K562 (cell line): ENCODE data around the gene SND1. TPM values are rescaled to one million over a fixed set of nuclear protein-coding genes. Genes with fewer than 3 reads are reported as not detected.
A peak's percentile ranks its signal among the peaks of the same experiment; 100 is the strongest.

Source experiments
- ATF7 ChIP-seq: fragments of 450-650 bp; IDR thresholded peaks from 2 replicates; pipeline ENCODE4 v1.7.1; 2014; ENCODE audit warnings: mild to moderate bottlenecking, moderate library complexity
- CREB1 ChIP-seq, 2 experiments: sonication (generic) in 1 of 2; formaldehyde crosslinking in 1 of 2; IDR thresholded peaks; 2 replicates each; pipeline versions ENCODE4 v1.6.1 to v1.8.0; 2012 to 2022; ENCODE audit warnings: inconsistent platforms in 1 of 2, mild to moderate bottlenecking in 1 of 2, missing genetic modification reagents in 1 of 2, moderate library complexity in 1 of 2
- CREBBP ChIP-seq: IDR thresholded peaks from one replicate; pipeline ENCODE4 v1.6.1; 2012; ENCODE audit warnings: low read depth, mild to moderate bottlenecking, control low read depth, inconsistent platforms, low read length
- HMBOX1 ChIP-seq: sonication (generic); IDR thresholded peaks from 2 replicates; pipeline ENCODE4 v1.6.1; 2016
- KAT2B ChIP-seq: IDR thresholded peaks from one replicate; pipeline ENCODE4 v1.6.1; 2012; ENCODE audit warnings: low read depth, mild to moderate bottlenecking, control low read depth, inconsistent platforms, low read length, moderate library complexity
- KDM4B ChIP-seq, 2 experiments: fragments of 450-650 bp in 1 of 2; sonication (generic) in 1 of 2; IDR thresholded peaks; 2 replicates each; pipeline ENCODE4 v1.6.1; 2016 to 2017; ENCODE audit warnings: borderline replicate concordance in 2 of 2, antibody characterized with exemption in 1 of 2, low read depth in 1 of 2, mild to moderate bottlenecking in 1 of 2
- LCOR ChIP-seq: sonication (generic); formaldehyde crosslinking; IDR thresholded peaks from 2 replicates; pipeline ENCODE4 v1.8.0; 2022; ENCODE audit warnings: mild to moderate bottlenecking, missing genetic modification reagents
- MAFG ChIP-seq: fragments of 450-650 bp; conservative IDR thresholded peaks from 2 replicates; pipeline ENCODE4 v1.6.1; 2016; ENCODE audit warnings: missing genetic modification characterization, missing compliant biosample characterization
- NR2F6 ChIP-seq: fragments of 450-650 bp; formaldehyde crosslinking; IDR thresholded peaks from 2 replicates; pipeline ENCODE4 v1.4.0; 2020; ENCODE audit warnings: mild to moderate bottlenecking
- PBX2 ChIP-seq, 2 experiments: IDR thresholded peaks in 1 of 2; conservative IDR thresholded peaks in 1 of 2; 2 replicates each; pipeline ENCODE4 v1.6.1; 2016; ENCODE audit warnings: low read depth in 2 of 2, mild to moderate bottlenecking in 1 of 2, missing compliant biosample characterization in 1 of 2, missing genetic modification characterization in 1 of 2, moderate library complexity in 1 of 2
- RFX1 ChIP-seq: fragments of 450-650 bp; IDR thresholded peaks from 2 replicates; pipeline ENCODE4 v1.6.1; 2016; ENCODE audit warnings: mild to moderate bottlenecking, moderate library complexity
- SMAD4 ChIP-seq: fragments of 250-450 bp; sonication (Bioruptor Pico); conservative IDR thresholded peaks from 2 replicates; pipeline ENCODE4 v1.8.0; 2021; ENCODE audit warnings: inconsistent platforms, mild to moderate bottlenecking, moderate library complexity
- ZBTB7A ChIP-seq: IDR thresholded peaks from 2 replicates; pipeline ENCODE4 v1.6.1; 2011; ENCODE audit warnings: low read depth, mild to moderate bottlenecking, low read length, moderate library complexity, borderline replicate concordance; ENCODE audit not compliant: control insufficient read depth
- ZNF395 ChIP-seq: fragments of 200-800 bp; sonication (Bioruptor generic); IDR thresholded peaks from 2 replicates; pipeline ENCODE4 v1.6.1; 2017; ENCODE audit warnings: missing genetic modification characterization, missing compliant biosample characterization
- ZNF512 ChIP-seq: IDR thresholded peaks from 2 replicates; pipeline ENCODE4 v1.6.1; 2016; ENCODE audit warnings: missing genetic modification characterization, missing compliant biosample characterization
- ZNF695 ChIP-seq: fragments of 450-650 bp; formaldehyde crosslinking; IDR thresholded peaks from 2 replicates; pipeline ENCODE4 v1.4.0; 2020; ENCODE audit warnings: mild to moderate bottlenecking, moderate library complexity
- ZNF79 ChIP-seq: fragments of 250-450 bp; sonication (Bioruptor Pico); IDR thresholded peaks from 2 replicates; pipeline ENCODE4 v1.4.0; 2020; ENCODE audit warnings: low read depth, mild to moderate bottlenecking, moderate library complexity
- polyA plus RNA-seq, 8 experiments: library from polyadenylated mRNA; depleted of rRNA in 4 of 8; stranded (reverse) in 5 of 8; unstranded in 3 of 8; fragments of >200 nt; fragmentation: Nextera tagmentation in 2 of 8; fragmentation: Illumina TruSeq in 1 of 8; extraction: Ambion mirVana in 2 of 8; extraction: Trizol in 1 of 8; gene quantifications; 2 replicates each; pipeline versions ENCODE4 v1.2.1 to v1.2.3, GENCODE V29; 2011 to 2014; ENCODE audit warnings: inconsistent platforms in 1 of 8, missing spikeins in 1 of 8
- total RNA-seq, 7 experiments: library from RNA; depleted of rRNA in 6 of 7; stranded (reverse); fragments of >200 nt in 6 of 7; fragmentation: Illumina TruSeq in 2 of 7; extraction: Trizol in 2 of 7; gene quantifications; 2 replicates each; pipeline versions ENCODE4 v1.2.1 to v1.2.3, GENCODE V29; 2011 to 2021; ENCODE audit warnings: low replicate concordance in 1 of 7

SND1 gene
- total and polyA plus RNA-seq, 9 of the 15 experiments (the other 6 are each of a cell fraction or from before 2014, with no cell fraction given) = 46.5 to 307 (median 191) TPM

GRCh38 chr7:127654404-127655394, 2.7 kb downstream of the SND1 start (continued):
- TF ChIP-seq ZBTB7A (no peak), ZNF395 (no peak), ZNF695 (CRISPR knock-in tag) (no peak), ZNF512 (no peak), NR2F6 (CRISPR knock-in tag) (no peak), KDM4B (IDR thresholded peaks at IDR 0.05; ENCODE audit: borderline replicate concordance in 2 of 2, low read depth in 1 of 2) (no peak), ATF7 (no peak), SMAD4 (no peak), HMBOX1 (0 out of 2 replicates have a peak, but pooled peaks have one; percentile 24), MAFG (tag) (no peak), LCOR (0 out of 2 replicates have a peak, but pooled peaks have one; percentile 23), PBX2 (CRISPR knock-in tag; IDR thresholded peaks at IDR 0.05; ENCODE audit: low read depth) (no peak), PBX2 (tag; conservative IDR thresholded peaks at IDR 0.05; ENCODE audit: low read depth) (peak; percentile 67; the same call in 1 of the 2 replicates), CREBBP (no peak), CREB1 (IDR thresholded peaks at IDR 0.05) (peak; percentile 3; the same call in 1 of the 2 replicates), CREB1 (CRISPR knock-in tag; IDR thresholded peaks at IDR 0.05) (0 out of 2 replicates have a peak, but pooled peaks have one; percentile 17), KAT2B (no peak), RFX1 (no peak), ZNF79 (CRISPR knock-in tag) (no peak)
